Measurements from ENCODE around the gene YDJC. TPM values are rescaled to one million over a fixed set of nuclear protein-coding genes. Genes with fewer than 3 reads are reported as not detected.
"Not testable (repeated sequence)": the region's sequence is repeated elsewhere in the genome, so short reads cannot be mapped to it uniquely, and the experiment has no call there.

Gene YDJC
- total RNA-seq, 3 donors from 2014 or later (not counting 1 experiment from before 2014, with no cell fraction given) = 20.5 to 24.4 (median 21.6) TPM

DNA sequence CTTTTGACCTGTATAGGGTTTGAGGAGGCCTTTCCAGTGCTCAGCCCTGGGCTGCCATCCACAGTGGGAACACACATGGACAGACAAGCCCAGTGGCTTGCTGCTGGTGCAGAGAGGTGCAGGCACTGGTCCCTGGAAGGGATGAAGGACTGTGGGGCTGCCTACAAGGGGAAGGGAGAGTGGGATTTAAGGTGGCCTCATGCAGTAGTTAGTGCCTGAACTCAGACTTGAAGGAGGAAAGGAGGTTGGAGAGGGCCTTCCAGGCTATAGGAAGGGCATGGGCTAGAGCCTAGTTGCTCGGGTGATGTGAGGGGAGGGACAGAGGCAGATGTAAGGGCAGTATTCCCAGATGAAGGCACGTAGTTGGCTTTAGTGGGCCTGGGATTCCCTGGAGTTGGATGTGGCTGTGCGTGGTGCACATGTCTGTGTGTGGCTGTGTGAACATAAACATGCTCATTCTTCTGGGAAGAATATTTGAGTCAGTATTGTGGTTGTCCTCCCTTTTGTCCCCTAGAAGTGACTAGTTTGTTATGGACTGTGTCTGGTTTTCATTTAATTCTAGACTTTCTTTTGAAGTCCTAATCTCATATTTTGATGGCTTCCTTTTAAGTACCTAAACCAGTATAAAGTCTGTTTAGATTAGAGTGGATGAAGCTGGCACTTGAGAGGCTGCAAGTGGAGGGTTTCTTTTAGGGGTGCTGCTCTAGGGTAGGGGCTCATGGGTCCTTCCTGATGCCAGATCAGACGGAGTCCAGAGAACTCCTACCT, 18.4 kb downstream of the YDJC start:
- Histone ChIP-seq H3K9me3 (ENCODE audit: control insufficient read depth, insufficient read depth, low read length) (no peaks in the 10 kb centered on the region), H3K4me3 (ENCODE audit: low read length) (no peak overlapping the region), H3K36me3 (ENCODE audit: control insufficient read depth, insufficient read depth, low read length) (peaks cover 24% of the 10 kb centered on the region), H3K27me3 (ENCODE audit: control insufficient read depth, insufficient read depth, low read length) (no peaks in the 10 kb centered on the region), H3K4me1 (ENCODE audit: control insufficient read depth, insufficient read depth, low read length) (peaks cover 7% of the 10 kb centered on the region), H3K27ac (ENCODE audit: low read length) (no peak overlapping the region)
- no peak for ATAC-seq
- Mint-ChIP-seq H3K27ac (peak overlapping the region; percentile 60 to 78), H3K4me3 (no peak overlapping the region), H3K4me1 (peaks cover 40 to 50% of the 10 kb centered on the region in 2 donors), H3K27me3 (ENCODE audit: low read depth in 2 of 2) (no peaks in the 10 kb centered on the region), H3K9me3 (no peaks in the 10 kb centered on the region), H3K36me3 (no peaks in the 10 kb centered on the region)
- DNase-seq = no peak
- intact Hi-C loops (cut with micrococcal nuclease) = no loop called here
- TF ChIP-seq, protein P1, sequence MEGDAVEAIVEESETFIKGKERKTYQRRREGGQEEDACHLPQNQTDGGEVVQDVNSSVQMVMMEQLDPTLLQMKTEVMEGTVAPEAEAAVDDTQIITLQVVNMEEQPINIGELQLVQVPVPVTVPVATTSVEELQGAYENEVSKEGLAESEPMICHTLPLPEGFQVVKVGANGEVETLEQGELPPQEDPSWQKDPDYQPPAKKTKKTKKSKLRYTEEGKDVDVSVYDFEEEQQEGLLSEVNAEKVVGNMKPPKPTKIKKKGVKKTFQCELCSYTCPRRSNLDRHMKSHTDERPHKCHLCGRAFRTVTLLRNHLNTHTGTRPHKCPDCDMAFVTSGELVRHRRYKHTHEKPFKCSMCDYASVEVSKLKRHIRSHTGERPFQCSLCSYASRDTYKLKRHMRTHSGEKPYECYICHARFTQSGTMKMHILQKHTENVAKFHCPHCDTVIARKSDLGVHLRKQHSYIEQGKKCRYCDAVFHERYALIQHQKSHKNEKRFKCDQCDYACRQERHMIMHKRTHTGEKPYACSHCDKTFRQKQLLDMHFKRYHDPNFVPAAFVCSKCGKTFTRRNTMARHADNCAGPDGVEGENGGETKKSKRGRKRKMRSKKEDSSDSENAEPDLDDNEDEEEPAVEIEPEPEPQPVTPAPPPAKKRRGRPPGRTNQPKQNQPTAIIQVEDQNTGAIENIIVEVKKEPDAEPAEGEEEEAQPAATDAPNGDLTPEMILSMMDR (IDR thresholded peaks at IDR 0.05) = no peak
- WGBS (ENCODE audit: insufficient coverage) = 92% methylated on average over 4 of the region's 4 CpGs

DNA sequence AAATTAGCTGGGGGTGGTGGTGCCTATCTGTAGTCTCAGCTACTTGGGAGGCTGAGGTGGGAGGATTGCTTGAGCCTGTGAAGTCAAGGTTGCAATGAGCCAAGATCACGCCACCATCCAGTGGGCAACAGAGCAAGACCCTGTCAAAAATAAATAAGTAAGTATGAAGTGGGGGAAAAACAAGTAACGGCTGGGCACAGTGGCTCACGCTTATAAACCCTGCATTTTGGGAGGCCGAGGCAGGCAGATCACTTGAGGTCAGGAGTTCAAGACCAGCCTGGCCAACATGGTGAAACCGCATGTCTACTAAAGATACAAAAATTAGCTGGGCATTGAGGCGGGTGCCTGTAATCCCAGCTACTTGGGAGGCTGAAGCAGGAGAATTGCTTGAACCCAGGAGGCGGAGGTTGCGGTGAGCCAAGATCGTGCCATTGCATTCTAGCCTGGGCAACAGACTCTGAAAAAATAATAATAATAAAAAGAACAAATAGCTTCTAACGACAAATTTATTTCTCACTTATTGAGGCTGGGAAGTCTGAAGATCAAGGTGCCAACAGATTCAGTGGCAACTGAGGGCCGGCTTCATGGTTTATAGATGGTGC, 20.2 kb downstream of the YDJC start:
- H3K27me3 ChIP-seq (ENCODE audit: control insufficient read depth, insufficient read depth, low read length); H3K27me3 Mint-ChIP-seq (ENCODE audit: low read depth in 2 of 2); DNase-seq; H3K9me3 ChIP-seq (ENCODE audit: control insufficient read depth, insufficient read depth, low read length); ATAC-seq; H3K4me3 Mint-ChIP-seq; H3K9me3 Mint-ChIP-seq; H3K4me3 ChIP-seq (ENCODE audit: low read length); H3K27ac ChIP-seq (ENCODE audit: low read length); intact Hi-C loops (cut with micrococcal nuclease); H3K36me3 Mint-ChIP-seq: not testable (repeated sequence)
- Mint-ChIP-seq H3K4me1 (peaks cover 39 to 56% of the 10 kb centered on the region in 2 donors), H3K27ac (peak overlapping the region; percentile 61 to 78)
- Histone ChIP-seq H3K36me3 (ENCODE audit: control insufficient read depth, insufficient read depth, low read length) (peaks cover 24% of the 10 kb centered on the region), H3K4me1 (ENCODE audit: control insufficient read depth, insufficient read depth, low read length) (peaks cover 13% of the 10 kb centered on the region)
- WGBS (ENCODE audit: insufficient coverage) = 97% methylated on average over 10 of the region's 11 CpGs

DNA sequence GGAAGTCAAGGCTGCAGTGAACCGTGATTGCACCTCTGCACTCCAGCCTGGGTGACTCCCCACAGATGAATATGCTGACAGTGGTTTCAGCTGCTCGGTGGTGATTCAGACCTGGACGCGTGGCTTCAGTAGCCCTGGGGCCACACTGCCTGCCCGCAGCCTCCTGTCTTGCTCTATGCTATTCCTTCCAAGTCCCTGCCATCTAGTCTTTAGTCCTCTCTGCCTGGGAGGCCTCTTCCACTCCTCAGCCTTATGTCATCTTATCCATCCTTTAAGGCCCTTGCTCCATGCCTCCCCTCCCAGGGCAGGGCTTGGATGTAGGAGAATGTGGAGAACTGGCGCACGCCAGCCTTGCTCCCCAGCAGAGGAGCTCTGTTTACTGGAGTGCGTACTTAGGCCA, 23.0 kb downstream of the YDJC start:
- peaks cover 20% of the 10 kb centered on the region for H3K4me1 ChIP-seq (ENCODE audit: control insufficient read depth, insufficient read depth, low read length)
- intact Hi-C loops (cut with micrococcal nuclease) = no loop called here
- ATAC-seq = no peak

More for the DNA sequence above, 23.0 kb downstream of the YDJC start:
- no peaks in the 10 kb centered on the region for H3K9me3 ChIP-seq (ENCODE audit: control insufficient read depth, insufficient read depth, low read length)
- no peaks in the 10 kb centered on the region for H3K27me3 ChIP-seq (ENCODE audit: control insufficient read depth, insufficient read depth, low read length)
- 85% methylated on average over 8 of the region's 8 CpGs for WGBS (ENCODE audit: insufficient coverage)
- Mint-ChIP-seq H3K4me1 (peaks cover 38 to 57% of the 10 kb centered on the region in 2 donors), H3K9me3 (no peaks in the 10 kb centered on the region), H3K27me3 (ENCODE audit: low read depth in 2 of 2) (no peaks in the 10 kb centered on the region), H3K4me3 (no peak overlapping the region), H3K36me3 (no peaks in the 10 kb centered on the region), H3K27ac (peak overlapping the region in 1 of 2 donors; percentile 56)
- no peak overlapping the region for H3K27ac ChIP-seq (ENCODE audit: low read length)
- TF ChIP-seq, protein P1 (IDR thresholded peaks at IDR 0.05) = no peak
- DNase-seq = no peak
- peaks cover 5% of the 10 kb centered on the region for H3K36me3 ChIP-seq (ENCODE audit: control insufficient read depth, insufficient read depth, low read length)
- no peak overlapping the region for H3K4me3 ChIP-seq (ENCODE audit: low read length)

Measured in natural killer cell (primary cell).